Left lung (tissue), 10 donors: ENCODE data around the gene MAML1. TPM values are rescaled to one million over a fixed set of nuclear protein-coding genes. Genes with fewer than 3 reads are reported as not detected.

Experiments
- ATAC-seq: fragments of 200-7000 bp; cut with Tn5 transposase; one replicate; pipeline ENCODE4 v1.9.1; 2020; ENCODE audit warnings: moderate library complexity
- DNase-seq, 4 donors: peaks; one replicate each; pipeline ENCODE4 v3.0.0-alpha.2; 2013 to 2020
- H3K27ac ChIP-seq, 2 donors: fragments of 200-600 bp; sonication (generic) in 1 of 2; one replicate each; pipeline versions ENCODE4 v1.5.0 to v1.8.0; 2020 to 2021
- H3K27me3 ChIP-seq, 2 donors: fragments of 200-600 bp; sonication (generic) in 1 of 2; one replicate each; pipeline versions ENCODE4 v1.5.0 to v1.8.0; 2020 to 2021
- H3K36me3 ChIP-seq, 2 donors: fragments of 200-600 bp; sonication (generic) in 1 of 2; one replicate each; pipeline versions ENCODE4 v1.5.0 to v1.8.0; 2020 to 2021
- H3K4me1 ChIP-seq, 2 donors: fragments of 200-600 bp; one replicate each; pipeline ENCODE4 v1.8.0; 2021
- H3K4me3 ChIP-seq, 2 donors: fragments of 200-600 bp; sonication (generic) in 1 of 2; one replicate each; pipeline versions ENCODE4 v1.5.0 to v1.8.0; 2020 to 2021; ENCODE audit warnings: mild to moderate bottlenecking in 1 of 2
- H3K9me3 ChIP-seq, 2 donors: fragments of 200-600 bp; sonication (generic) in 1 of 2; one replicate each; pipeline versions ENCODE4 v1.5.0 to v1.8.0; 2020 to 2021
- intact Hi-C, 2 donors: fragments of 100-400 bp; cut with DNase I; formaldehyde crosslinking; loops; one replicate each; pipeline versions ENCODE4 v1.11.2 to v1.14.2; 2022
- polyA plus RNA-seq, 6 donors: library from polyadenylated mRNA; unstranded; fragments of 120-200 nt; gene quantifications; one replicate each; pipeline ENCODE4 v1.2.1, GENCODE V29; 2013; ENCODE audit not compliant: insufficient read length in 6 of 6
- total RNA-seq, 2 donors: library from RNA; stranded (reverse); fragmentation: NEBNext Ultra II Directional; extraction: Animal tissue kit (Norgen Biotek cat#: 25700); gene quantifications; one replicate each; pipeline ENCODE4 v1.2.1, GENCODE V29; 2021
- TF ChIP-seq, protein P1 (sequence below), 2 donors: fragments of 200-600 bp; sonication (generic) in 1 of 2; IDR thresholded peaks; one replicate each; pipeline versions ENCODE4 v1.5.0 to v1.8.0; 2021; ENCODE audit warnings: antibody characterized with exemption in 2 of 2
- donor health status: DM: no; HTN: yes; CAD: no.
- donor health status: DM: no; HTN: no; CAD: no.

MAML1 gene
- total and polyA plus RNA-seq, 8 donors, result 23.8 to 48.1 (median 43.9) TPM

DNA sequence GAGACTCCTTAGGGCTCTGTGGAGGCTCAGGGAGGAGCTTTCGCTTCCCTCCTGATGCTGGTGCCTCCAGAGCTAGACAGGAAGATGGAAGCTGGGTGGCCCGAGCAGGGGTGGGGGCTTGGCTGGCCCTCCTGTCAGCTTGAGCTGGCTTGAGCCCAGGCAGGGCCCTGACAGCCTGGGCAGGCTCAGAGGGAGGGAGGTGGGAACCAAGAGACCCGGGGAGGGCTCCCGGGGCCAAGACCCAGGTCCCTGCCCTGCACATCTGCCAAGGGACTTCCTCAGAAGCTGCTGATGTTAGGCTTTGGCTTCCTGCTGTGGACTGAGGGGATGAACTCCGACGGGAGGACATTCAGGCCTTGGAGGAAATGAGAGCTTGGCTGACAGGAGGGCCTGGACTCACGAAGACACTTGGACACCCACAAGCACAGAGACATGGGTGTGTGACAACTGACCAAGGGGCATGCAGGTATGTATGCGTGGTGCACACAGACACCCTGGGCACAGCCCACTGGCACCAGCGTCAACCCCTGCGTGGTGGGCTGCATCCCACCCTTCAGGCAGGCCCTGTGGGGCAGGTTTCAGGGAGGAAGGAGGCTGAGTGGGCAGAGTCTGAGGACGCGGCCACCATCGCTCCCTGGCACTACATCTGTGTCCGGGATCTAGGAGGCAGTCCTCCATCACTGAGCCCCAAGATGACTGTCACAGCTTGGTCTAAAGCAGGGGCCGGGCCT, 59.4 kb downstream of the MAML1 start:
- DNase-seq (peak in 1 of 4 donors; percentile 77), ATAC-seq (no peak)
- no peaks in the 10 kb centered on the region for H3K27me3 ChIP-seq
- TF ChIP-seq, protein P1, sequence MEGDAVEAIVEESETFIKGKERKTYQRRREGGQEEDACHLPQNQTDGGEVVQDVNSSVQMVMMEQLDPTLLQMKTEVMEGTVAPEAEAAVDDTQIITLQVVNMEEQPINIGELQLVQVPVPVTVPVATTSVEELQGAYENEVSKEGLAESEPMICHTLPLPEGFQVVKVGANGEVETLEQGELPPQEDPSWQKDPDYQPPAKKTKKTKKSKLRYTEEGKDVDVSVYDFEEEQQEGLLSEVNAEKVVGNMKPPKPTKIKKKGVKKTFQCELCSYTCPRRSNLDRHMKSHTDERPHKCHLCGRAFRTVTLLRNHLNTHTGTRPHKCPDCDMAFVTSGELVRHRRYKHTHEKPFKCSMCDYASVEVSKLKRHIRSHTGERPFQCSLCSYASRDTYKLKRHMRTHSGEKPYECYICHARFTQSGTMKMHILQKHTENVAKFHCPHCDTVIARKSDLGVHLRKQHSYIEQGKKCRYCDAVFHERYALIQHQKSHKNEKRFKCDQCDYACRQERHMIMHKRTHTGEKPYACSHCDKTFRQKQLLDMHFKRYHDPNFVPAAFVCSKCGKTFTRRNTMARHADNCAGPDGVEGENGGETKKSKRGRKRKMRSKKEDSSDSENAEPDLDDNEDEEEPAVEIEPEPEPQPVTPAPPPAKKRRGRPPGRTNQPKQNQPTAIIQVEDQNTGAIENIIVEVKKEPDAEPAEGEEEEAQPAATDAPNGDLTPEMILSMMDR (IDR thresholded peaks at IDR 0.05), result no peak
- peaks cover 0 to 2% of the 10 kb centered on the region in 2 donors for H3K36me3 ChIP-seq
- peak overlapping the region; percentile 83 for H3K27ac ChIP-seq
- H3K4me3 ChIP-seq, result no peak overlapping the region
- H3K4me1 ChIP-seq, result peaks cover 37 to 57% of the 10 kb centered on the region in 2 donors
- intact Hi-C loops, result no loop called here
- H3K9me3 ChIP-seq, result no peaks in the 10 kb centered on the region

DNA sequence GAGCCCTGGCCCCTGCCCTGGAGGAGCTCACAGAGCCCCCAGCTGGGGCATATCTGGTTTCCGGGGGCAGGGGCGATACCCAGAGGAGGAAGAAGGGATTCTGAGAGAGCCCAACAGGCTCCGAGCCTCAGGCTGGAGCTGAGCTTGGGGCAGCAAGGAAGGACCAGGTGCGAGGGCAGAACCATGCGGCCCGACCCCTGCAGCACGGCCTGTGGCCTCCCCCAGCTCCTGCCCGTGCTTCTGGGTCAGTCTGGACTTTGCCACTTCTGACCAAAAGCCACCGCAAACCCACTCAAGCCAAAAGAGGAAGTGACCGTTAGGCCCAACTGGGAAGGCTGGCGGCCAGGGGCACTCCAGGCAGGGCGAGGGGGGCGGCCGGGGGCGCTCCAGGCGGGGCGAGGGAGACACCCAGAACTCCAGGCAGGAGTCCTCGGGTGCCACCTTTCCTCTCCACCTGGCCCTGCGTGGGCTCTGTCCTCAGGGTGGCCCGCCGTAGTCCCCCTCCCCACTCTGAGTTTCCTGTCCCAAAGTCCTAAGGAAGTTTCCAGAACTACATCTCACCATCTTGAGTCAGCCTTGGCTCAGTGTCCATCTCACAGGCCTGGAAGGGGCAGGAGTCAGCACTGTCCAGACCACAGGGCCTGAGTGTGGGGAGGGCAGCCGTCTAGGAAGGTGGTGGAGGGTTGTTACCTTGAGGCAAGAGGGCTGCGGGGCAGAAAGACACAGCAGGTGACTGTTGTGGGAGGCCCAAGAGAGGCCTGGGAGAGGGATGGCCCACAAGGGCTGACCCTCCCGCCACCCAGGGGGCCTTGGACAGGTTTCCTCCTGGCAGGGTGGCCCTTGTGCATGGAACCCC, 60.2 kb downstream of the MAML1 start:
- Histone ChIP-seq H3K4me3 (no peak overlapping the region), H3K27me3 (no peaks in the 10 kb centered on the region), H3K4me1 (peaks cover 37 to 59% of the 10 kb centered on the region in 2 donors), H3K27ac (peak overlapping the region; percentile 83), H3K9me3 (no peaks in the 10 kb centered on the region), H3K36me3 (peaks cover 0 to 10% of the 10 kb centered on the region in 2 donors)
- DNase-seq (peak in 2 of 4 donors; percentile 68 to 84), ATAC-seq (no peak)
- TF ChIP-seq, protein P1 (IDR thresholded peaks at IDR 0.05), result no peak
- intact Hi-C loops, result no loop called here

DNA sequence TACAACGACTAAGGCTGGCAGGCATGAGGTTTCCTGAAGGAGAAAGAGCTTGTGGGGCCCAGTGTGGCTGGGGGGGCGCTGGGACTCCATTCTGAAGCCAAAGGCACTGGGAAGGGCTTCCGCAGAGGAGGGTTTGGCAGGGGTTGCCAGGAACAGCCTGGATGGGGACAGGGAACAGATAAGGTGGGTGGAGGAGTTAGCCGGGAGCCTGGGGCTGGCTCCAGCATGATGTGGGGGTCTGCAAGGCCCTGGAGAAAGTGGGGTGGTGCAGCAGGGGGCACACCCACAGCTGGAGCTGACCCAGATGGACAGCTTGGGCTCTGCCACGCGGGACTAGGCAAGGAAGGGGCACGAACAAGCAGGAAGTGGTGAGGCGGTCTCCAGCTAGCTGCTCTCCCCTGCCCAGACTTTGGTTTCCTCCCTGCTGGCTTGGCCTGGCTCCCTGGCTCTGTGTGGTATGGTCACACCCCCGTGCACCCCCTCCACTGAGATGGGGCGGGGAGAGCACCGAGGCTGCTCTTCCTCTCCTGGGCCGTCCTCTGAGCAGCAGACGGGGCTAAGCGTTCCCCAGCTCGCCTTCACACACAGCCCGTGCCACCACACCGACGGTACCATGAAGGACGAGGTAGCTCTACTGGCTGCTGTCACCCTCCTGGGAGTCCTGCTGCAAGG, 61.0 kb downstream of the MAML1 start, which contains the start of gene LTC4S:
Gene LTC4S (plus strand): TSS at position 519 of the 672 bp plus-strand sequence. CDS start 95 bp downstream, at position 614.
- intact Hi-C loops, result no loop called here
- TF ChIP-seq, protein P1 (IDR thresholded peaks at IDR 0.05), result no peak
- Histone ChIP-seq H3K4me1 (peaks cover 37 to 59% of the 10 kb centered on the region in 2 donors), H3K27ac (peak within 1 kb of the TSS; percentile 83 to 89), H3K4me3 (peak within 1 kb of the TSS; percentile 65 to 66), H3K27me3 (no peaks in the 10 kb centered on the region), H3K9me3 (no peaks in the 10 kb centered on the region), H3K36me3 (peaks cover 0 to 18% of the 10 kb centered on the region in 2 donors)
- peak in 3 of 4 donors; percentile 70 to 87 (median 85) for DNase-seq
- ATAC-seq, result peak; percentile 31

DNA sequence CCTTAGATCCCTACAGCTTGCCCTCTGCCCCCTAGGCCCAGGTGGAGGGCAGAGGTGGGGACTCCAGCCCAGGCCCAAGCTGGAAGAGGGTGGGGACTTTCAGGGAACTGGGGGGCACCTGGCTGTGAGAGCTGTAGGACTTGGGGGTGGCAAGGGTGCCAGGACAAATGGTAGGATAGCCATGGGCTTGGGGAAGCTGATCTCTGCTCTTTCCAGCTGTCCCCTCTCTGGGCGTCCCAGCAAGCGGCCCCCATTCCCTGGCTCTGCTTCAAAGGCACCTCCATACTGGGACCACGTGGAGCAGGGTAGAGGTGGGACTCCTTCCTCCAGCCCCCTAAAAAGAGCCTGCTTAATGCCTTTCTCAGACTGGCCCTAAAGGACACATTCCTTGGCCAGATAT, 61.5 kb downstream of the MAML1 start:
- intact Hi-C loops, result no loop called here
- H3K27ac ChIP-seq, result peak overlapping the region; percentile 83
- H3K4me1 ChIP-seq, result peaks cover 37 to 59% of the 10 kb centered on the region in 2 donors

More for the DNA sequence above, 61.5 kb downstream of the MAML1 start:
- peaks cover 0 to 23% of the 10 kb centered on the region in 2 donors for H3K36me3 ChIP-seq
- ATAC-seq (no peak), DNase-seq (peak in 1 of 4 donors; percentile 25)
- peak overlapping the region in 1 of 2 donors; percentile 65 for H3K4me3 ChIP-seq
- TF ChIP-seq, protein P1 (IDR thresholded peaks at IDR 0.05), result no peak
- no peaks in the 10 kb centered on the region for H3K27me3 ChIP-seq
- H3K9me3 ChIP-seq, result no peaks in the 10 kb centered on the region
